GM12892 (cell line): Measurements from ENCODE around the gene KLHL26.
"Not testable (repeated sequence)": the region's sequence is repeated elsewhere in the genome, so short reads cannot be mapped to it uniquely, and the experiment has no call there.

Source experiments
- DNase-seq: peaks from one replicate; pipeline ENCODE4 v3.0.0; 2011; ENCODE audit not compliant: insufficient read length
- FAIRE-seq: peaks from 2 replicates; lab custom pipeline; 2011; peaks lifted over from hg19 to GRCh38; lab: Jason Lieb, UNC
- POLR2A ChIP-seq: IDR thresholded peaks from 2 replicates; pipeline ENCODE4 v1.6.1; 2011; ENCODE audit warnings: low read depth, low read length, control low read depth
- POLR2AphosphoS5 ChIP-seq: IDR thresholded peaks from 2 replicates; pipeline ENCODE4 v1.6.1; 2011; ENCODE audit warnings: low read depth, low read length, control low read depth
- TAF1 ChIP-seq: IDR thresholded peaks from 2 replicates; pipeline ENCODE4 v1.6.1; 2011; ENCODE audit warnings: low read depth, mild to moderate bottlenecking, control low read depth, low read length, borderline replicate concordance

KLHL26 gene

GRCh38 chr19:18594096-18594823, 42.6 kb upstream of the KLHL26 start:
- no peak for TF ChIP-seq POLR2AphosphoS5
- no peak for TF ChIP-seq POLR2A
- no peak for TF ChIP-seq TAF1
- DNase-seq (peak; percentile 97), FAIRE-seq (peak; percentile 92)

GRCh38 chr19:18594824-18595373, 41.9 kb upstream of the KLHL26 start:
- no peak for TF ChIP-seq TAF1
- TF ChIP-seq POLR2A = no peak
- DNase-seq = no peak

DNA sequence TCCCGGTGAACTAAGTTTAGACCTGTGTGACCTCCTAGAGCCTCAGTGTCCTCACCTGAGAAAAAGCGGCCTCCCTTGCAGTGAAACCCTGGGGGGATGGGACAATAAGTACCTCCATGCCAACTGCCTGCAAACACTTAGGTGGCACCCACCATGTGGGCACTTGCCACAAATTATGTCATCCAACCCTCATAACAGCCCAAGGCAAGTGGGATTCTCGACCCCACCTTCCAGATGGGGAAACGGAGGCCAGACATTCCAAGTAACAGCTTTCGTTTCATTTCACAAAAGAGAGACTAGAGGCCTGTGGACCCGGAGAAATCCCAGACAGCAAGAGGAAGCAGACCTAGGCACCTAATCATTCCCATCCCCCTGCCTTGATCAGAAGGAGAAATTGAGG, 41.4 kb upstream of the KLHL26 start:
- DNase-seq (no peak), FAIRE-seq (no peak)
- no peak for TF ChIP-seq TAF1
- no peak for TF ChIP-seq POLR2A
- TF ChIP-seq POLR2AphosphoS5 = no peak

More at GRCh38 chr19:18594824-18595373, 41.9 kb upstream of the KLHL26 start:
- no peak for FAIRE-seq

DNA sequence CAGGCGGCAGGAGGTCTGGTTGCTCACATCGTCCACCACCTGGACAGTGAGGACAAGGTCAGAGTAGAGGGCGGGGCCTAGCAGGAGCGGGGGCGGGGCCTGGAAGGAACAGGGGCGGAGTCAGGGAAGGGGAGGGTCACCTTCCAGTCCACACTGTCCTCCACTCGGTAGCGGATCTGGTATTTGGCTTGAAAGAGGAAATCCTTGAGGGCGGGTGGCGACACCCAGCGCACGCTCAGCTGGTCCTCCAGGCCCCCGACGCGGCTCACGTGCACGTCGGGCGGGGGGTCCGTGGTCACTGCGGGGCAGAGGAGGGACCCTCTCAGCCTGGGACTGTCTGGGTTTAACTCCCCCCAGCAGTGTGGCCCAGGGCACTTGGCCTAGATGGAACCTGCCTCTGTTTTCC, 40.1 kb upstream of the KLHL26 start:
- DNase-seq (no peak), FAIRE-seq (peak; percentile 21)

GRCh38 chr19:18597809-18598660, 38.8 kb upstream of the KLHL26 start:
- DNase-seq (no peak), FAIRE-seq (no peak)
- TF ChIP-seq POLR2AphosphoS5 (no peak), TAF1 (no peak), POLR2A (no peak)

More for the DNA sequence above, 40.1 kb upstream of the KLHL26 start:
- TF ChIP-seq TAF1 (no peak), POLR2AphosphoS5 (no peak), POLR2A (no peak)

GRCh38 chr19:18599485-18599884, 37.3 kb upstream of the KLHL26 start:
- no peak for FAIRE-seq

DNA sequence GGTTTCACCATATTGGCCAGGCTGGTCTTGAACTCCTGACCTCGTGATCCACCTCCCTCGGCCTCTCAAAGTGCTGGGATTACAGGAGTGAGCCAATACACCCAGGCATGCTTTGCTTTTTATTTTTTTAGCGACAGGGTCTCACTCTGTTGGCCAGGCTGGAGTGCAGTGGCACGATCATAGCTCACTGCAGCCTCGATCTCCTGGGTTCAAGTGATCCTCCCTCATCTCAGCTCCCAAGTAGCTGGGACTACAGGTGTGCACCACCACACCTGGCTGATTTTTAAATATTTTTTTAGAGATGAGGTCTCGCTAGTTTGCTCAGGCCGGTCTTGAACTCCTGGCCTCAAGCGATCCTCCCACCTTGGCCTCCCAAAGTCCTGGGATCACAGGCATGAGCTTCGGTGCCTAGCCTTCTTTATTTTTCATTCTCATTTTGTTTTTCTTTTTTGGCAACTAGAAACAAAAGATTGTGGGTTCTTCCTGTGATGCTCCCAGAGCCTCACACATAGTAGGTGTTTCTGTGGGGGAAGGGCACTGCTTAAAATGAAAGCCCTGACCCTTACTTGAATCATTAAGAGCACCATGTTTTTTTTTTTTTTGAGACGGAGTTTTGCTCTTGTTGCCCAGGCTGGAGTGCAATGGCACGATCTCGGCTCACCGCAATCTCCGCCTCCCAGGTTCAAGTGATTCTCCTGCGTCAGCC, 36.0 kb upstream of the KLHL26 start:
- not testable (repeated sequence) for DNase-seq, FAIRE-seq

More at GRCh38 chr19:18599485-18599884, 37.3 kb upstream of the KLHL26 start:
- TF ChIP-seq POLR2AphosphoS5 (no peak), POLR2A (no peak), TAF1 (no peak)
- DNase-seq = no peak

- FAIRE-seq (no peak), DNase-seq (no peak)
- TF ChIP-seq POLR2A = no peak
- no peak for TF ChIP-seq POLR2AphosphoS5
- no peak for TF ChIP-seq TAF1
Observed at GRCh38 chr19:18601875-18602274, 35.0 kb upstream of the KLHL26 start.

DNA sequence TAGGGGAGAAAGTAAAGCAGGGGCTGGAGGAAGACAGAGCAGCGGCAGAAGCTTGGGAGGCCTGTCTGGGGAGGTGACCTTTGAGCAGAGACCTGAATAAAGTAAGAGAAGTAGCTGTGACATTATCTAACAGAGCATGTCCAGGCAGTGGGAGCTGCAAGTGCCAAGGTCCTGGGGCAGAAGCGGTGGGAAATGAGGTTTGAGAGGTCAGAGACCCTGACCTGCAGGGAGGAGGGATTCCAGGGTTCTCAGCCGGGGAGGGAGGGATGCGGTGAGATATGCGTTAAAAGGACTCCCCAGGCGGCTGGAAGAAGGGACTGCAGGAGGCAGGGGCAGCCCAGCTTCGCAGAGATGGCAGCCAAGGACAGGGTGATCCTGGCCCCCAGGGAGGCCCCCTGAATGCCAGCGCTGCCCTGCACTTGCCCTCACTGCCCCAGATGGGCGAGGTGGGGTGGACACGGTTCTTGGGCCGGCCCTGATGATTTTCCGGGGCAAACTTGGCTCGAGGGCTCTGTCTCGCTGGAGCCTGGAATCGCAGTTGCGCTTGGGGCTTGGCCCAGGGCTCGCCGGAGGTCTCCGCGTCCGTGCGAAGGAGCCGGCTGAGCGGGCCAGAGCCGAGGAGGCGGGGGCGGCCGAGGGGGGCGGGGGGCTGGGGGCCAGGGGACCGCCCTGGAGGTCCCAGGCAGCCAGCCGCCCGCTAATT, 33.4 kb upstream of the KLHL26 start:
- no peak for FAIRE-seq
- DNase-seq = no peak
- TF ChIP-seq POLR2AphosphoS5 = no peak
- no peak for TF ChIP-seq TAF1
- TF ChIP-seq POLR2A = no peak

GRCh38 chr19:18603958-18604819, 32.6 kb upstream of the KLHL26 start:
- FAIRE-seq (no peak), DNase-seq (no peak)
- no peak for TF ChIP-seq TAF1
- no peak for TF ChIP-seq POLR2AphosphoS5
- TF ChIP-seq POLR2A = no peak

- no peak for FAIRE-seq
- TF ChIP-seq POLR2A = no peak
- TF ChIP-seq POLR2AphosphoS5 = no peak
- no peak for TF ChIP-seq TAF1
Observed at GRCh38 chr19:18604820-18605159, 32.0 kb upstream of the KLHL26 start.

More at GRCh38 chr19:18604820-18605159, 32.0 kb upstream of the KLHL26 start:
- DNase-seq = no peak
